ENCODE measurements around the gene RTRAF.

GRCh38 chr14:52026017-52026660 is 36.8 kb downstream of the RTRAF start:
- no peak for TF ChIP-seq GATA2 (IDR thresholded peaks at IDR 0.05; ENCODE audit: low read depth, low read length)
- no peak for TF ChIP-seq GATA3 (IDR thresholded peaks at IDR 0.05; ENCODE audit: low read depth, low read length)

Data from SH-SY5Y (cell line).